Non-pigmented ciliary epithelial cell (primary cell): ENCODE data around the gene TNS3.
A peak's percentile ranks its signal among the peaks of the same experiment; 100 is the strongest.
"Not testable (repeated sequence)": the region's sequence is repeated elsewhere in the genome, so short reads cannot be mapped to it uniquely, and the experiment has no call there.

Experiments used
- DNase-seq: peaks from one replicate; pipeline ENCODE4 v3.0.0-alpha.2; 2010; ENCODE audit warnings: low read depth

TNS3 gene

GRCh38 chr7:47277321-47277781 is 304.6 kb downstream of the TNS3 start:
- DNase-seq, result no peak

GRCh38 chr7:47273974-47274766 is 307.7 kb downstream of the TNS3 start:
- no peak for DNase-seq

GRCh38 chr7:47273088-47273487 is 308.8 kb downstream of the TNS3 start:
- no peak for DNase-seq

GRCh38 chr7:47271749-47272148 is 310.2 kb downstream of the TNS3 start:
- no peak for DNase-seq

- DNase-seq, result no peak
Observed at GRCh38 chr7:47268851-47269836, 312.8 kb downstream of the TNS3 start.

- no peak for DNase-seq
Observed at GRCh38 chr7:47267346-47267745, 314.6 kb downstream of the TNS3 start.

- DNase-seq, result no peak
Observed at GRCh38 chr7:47266799-47267198, 315.1 kb downstream of the TNS3 start.

GRCh38 chr7:47266131-47266706 is 315.7 kb downstream of the TNS3 start:
- no peak for DNase-seq

GRCh38 chr7:47265621-47266020 is 316.3 kb downstream of the TNS3 start:
- no peak for DNase-seq

GRCh38 chr7:47264021-47264651 is 317.8 kb downstream of the TNS3 start:
- no peak for DNase-seq

- DNase-seq, result no peak
Observed at GRCh38 chr7:47262881-47263280, 319.0 kb downstream of the TNS3 start.

GRCh38 chr7:47262160-47262559 is 319.8 kb downstream of the TNS3 start:
- DNase-seq, result not testable (repeated sequence)

GRCh38 chr7:47260270-47260669 is 321.6 kb downstream of the TNS3 start:
- no peak for DNase-seq

GRCh38 chr7:47259682-47260081 is 322.2 kb downstream of the TNS3 start:
- DNase-seq, result no peak

- no peak for DNase-seq
Observed at GRCh38 chr7:47258798-47259197, 323.1 kb downstream of the TNS3 start.

GRCh38 chr7:47256016-47256415 is 325.9 kb downstream of the TNS3 start:
- DNase-seq, result no peak

- no peak for DNase-seq
Observed at GRCh38 chr7:47255441-47255840, 326.5 kb downstream of the TNS3 start.

GRCh38 chr7:47255007-47255406 is 326.9 kb downstream of the TNS3 start:
- no peak for DNase-seq

GRCh38 chr7:47254081-47254977 is 327.6 kb downstream of the TNS3 start:
- no peak for DNase-seq

- DNase-seq, result peak; percentile 19
Observed at GRCh38 chr7:47253650-47254080, 328.2 kb downstream of the TNS3 start.

- DNase-seq, result no peak
Observed at GRCh38 chr7:47252675-47253074, 329.2 kb downstream of the TNS3 start.
